ENCODE data around the gene PYGL. TPM values are rescaled to one million over a fixed set of nuclear protein-coding genes. Genes with fewer than 3 reads are reported as not detected.
A peak's percentile ranks its signal among the peaks of the same experiment; 100 is the strongest.
"Not testable (repeated sequence)": the region's sequence is repeated elsewhere in the genome, so short reads cannot be mapped to it uniquely, and the experiment has no call there.

PYGL gene
- total RNA-seq, 1 experiment from 2014 or later: 23.0 TPM

DNA sequence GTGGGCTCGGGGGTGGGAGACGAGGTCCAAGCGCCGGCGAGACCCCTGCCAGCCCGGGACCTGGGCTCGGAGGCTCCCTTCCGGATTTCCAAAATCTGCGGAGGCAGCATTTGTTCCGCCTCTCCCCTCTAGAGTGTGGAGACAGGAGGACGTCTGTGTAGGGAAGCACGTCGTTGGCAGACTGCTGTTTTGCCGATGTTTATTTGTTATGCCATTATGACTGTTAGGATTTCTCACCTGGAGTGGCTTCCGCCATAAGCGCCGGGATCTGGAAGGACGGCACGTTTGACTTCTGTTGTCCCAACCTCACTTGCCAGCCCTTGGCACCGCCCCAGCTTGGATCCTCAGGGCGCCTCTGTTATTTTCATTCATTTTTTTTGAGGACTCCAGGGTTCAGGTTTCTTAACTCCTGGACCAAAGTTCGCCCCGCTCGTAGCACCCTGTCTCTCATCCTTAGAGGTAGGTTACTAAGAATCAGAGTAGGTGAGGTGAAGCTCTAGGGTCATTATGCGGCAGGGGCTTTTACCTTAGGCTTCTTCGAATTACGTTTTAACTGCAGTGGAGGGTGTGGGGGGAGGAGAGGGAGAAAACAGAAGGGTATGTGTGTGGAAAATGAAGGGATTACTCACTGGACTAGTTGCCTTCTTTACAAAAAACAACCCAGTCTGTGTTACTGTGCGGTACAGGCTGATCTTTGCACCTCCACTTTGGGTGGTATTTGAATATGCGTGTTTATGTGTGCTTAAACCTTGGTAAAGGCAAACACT is 547 bp upstream of the PYGL start:
- no peaks in the 10 kb centered on the region for H3K4me1 ChIP-seq (ENCODE audit: control insufficient read depth, insufficient read depth, low read length)
- intact Hi-C loops (cut with micrococcal nuclease; ENCODE audit: unreplicated experiment) (no loop called here), in situ Hi-C loops (cut with HindIII; ENCODE audit: low pct_unique_long_range_greater_than_20kb, low sequenced_read_pairs) (no loop called here)
- peak overlapping the region; percentile 49 for H3K27ac ChIP-seq (ENCODE audit: low read length)
- ChIA-PET CTCF (no interaction called here), POLR2A (no interaction called here)
- peak; percentile 83 for ATAC-seq
- DNase-seq (ENCODE audit: low read depth, low spot score): no peak
- no peak for TF ChIP-seq TCF7L2 (IDR thresholded peaks at IDR 0.05; ENCODE audit: low read depth, low read length)
- TF ChIP-seq SIN3A (IDR thresholded peaks at IDR 0.05; ENCODE audit: borderline replicate concordance, insufficient read depth, low read depth, low read length): no peak
- TF ChIP-seq, protein P1, sequence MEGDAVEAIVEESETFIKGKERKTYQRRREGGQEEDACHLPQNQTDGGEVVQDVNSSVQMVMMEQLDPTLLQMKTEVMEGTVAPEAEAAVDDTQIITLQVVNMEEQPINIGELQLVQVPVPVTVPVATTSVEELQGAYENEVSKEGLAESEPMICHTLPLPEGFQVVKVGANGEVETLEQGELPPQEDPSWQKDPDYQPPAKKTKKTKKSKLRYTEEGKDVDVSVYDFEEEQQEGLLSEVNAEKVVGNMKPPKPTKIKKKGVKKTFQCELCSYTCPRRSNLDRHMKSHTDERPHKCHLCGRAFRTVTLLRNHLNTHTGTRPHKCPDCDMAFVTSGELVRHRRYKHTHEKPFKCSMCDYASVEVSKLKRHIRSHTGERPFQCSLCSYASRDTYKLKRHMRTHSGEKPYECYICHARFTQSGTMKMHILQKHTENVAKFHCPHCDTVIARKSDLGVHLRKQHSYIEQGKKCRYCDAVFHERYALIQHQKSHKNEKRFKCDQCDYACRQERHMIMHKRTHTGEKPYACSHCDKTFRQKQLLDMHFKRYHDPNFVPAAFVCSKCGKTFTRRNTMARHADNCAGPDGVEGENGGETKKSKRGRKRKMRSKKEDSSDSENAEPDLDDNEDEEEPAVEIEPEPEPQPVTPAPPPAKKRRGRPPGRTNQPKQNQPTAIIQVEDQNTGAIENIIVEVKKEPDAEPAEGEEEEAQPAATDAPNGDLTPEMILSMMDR (IDR thresholded peaks at IDR 0.05): no peak
- no peak for TF ChIP-seq POLR2AphosphoS5 (IDR thresholded peaks at IDR 0.05; ENCODE audit: low read depth, low read length)
- no peak for TF ChIP-seq REST (IDR thresholded peaks at IDR 0.05; ENCODE audit: insufficient read depth in 1 of 2, low read depth in 2 of 2, low read length in 1 of 2)
- no peaks in the 10 kb centered on the region for H3K9me3 ChIP-seq (ENCODE audit: control insufficient read depth, insufficient read depth, low read depth, low read length)
- no TSS peak for BruUV-seq (replicated peaks)
- H3K4me3 ChIP-seq (ENCODE audit: low read depth in 2 of 2, low read length in 2 of 2): peak overlapping the region; percentile 62 to 68
- H3K36me3 ChIP-seq (ENCODE audit: control insufficient read depth, insufficient read depth, low read length): no peaks in the 10 kb centered on the region
- no peaks in the 10 kb centered on the region for H3K27me3 ChIP-seq (ENCODE audit: control insufficient read depth, insufficient read depth, low read length)

- Histone ChIP-seq H3K27me3 (ENCODE audit: control insufficient read depth, insufficient read depth, low read length) (no peaks in the 10 kb centered on the region), H3K27ac (ENCODE audit: low read length) (peak overlapping the region; percentile 39; the same call in 1 of the 2 replicates), H3K9me3 (ENCODE audit: control insufficient read depth, insufficient read depth, low read depth, low read length) (no peaks in the 10 kb centered on the region), H3K4me1 (ENCODE audit: control insufficient read depth, insufficient read depth, low read length) (no peaks in the 10 kb centered on the region), H3K4me3 (ENCODE audit: low read depth in 2 of 2, low read length in 2 of 2) (peak overlapping the region; percentile 62 to 68), H3K36me3 (ENCODE audit: control insufficient read depth, insufficient read depth, low read length) (no peaks in the 10 kb centered on the region)
- in situ Hi-C loops (cut with HindIII; ENCODE audit: low pct_unique_long_range_greater_than_20kb, low sequenced_read_pairs): no loop called here
- CTCF ChIA-PET: no interaction called here
- ATAC-seq (peak; percentile 71), DNase-seq (ENCODE audit: low read depth, low spot score) (no peak)
- POLR2A ChIA-PET: interaction anchor here (0.6 kb wide), 1 partner anchor 97 kb away, joined by 4 read pairs; no protein-coding TSS in a partner anchor
- no TSS peak for BruUV-seq (replicated peaks)
- TF ChIP-seq POLR2AphosphoS5 (IDR thresholded peaks at IDR 0.05; ENCODE audit: low read depth, low read length): no peak
- TF ChIP-seq, protein P1 (IDR thresholded peaks at IDR 0.05): no peak
- TF ChIP-seq SIN3A (IDR thresholded peaks at IDR 0.05; ENCODE audit: borderline replicate concordance, insufficient read depth, low read depth, low read length): no peak
- TF ChIP-seq REST (IDR thresholded peaks at IDR 0.05; ENCODE audit: insufficient read depth in 1 of 2, low read depth in 2 of 2, low read length in 1 of 2): no peak
- TF ChIP-seq TCF7L2 (IDR thresholded peaks at IDR 0.05; ENCODE audit: low read depth, low read length): no peak
- intact Hi-C loops (cut with micrococcal nuclease; ENCODE audit: unreplicated experiment): no loop called here
These were observed 881 bp downstream of the PYGL start for GRCh38 chr14:50943261-50943942.

DNA sequence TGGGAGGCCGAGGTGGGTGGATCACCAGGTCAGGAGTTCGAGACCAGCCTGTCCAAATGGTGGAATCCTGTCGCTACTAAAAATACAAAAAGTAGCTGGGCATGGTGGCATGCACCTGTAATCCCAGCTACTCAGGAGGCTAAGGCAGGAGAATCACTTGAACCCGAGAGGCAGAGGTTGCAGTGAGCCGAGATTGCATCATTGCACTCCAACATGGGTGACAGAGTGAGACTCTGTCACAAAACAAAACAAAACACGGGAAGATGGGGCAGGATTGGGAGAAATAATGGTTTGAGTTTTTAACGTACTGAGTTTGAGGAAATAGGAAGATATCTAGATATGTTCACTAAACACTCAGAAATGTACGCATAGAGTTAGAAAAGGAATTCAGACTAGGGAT is 2.6 kb downstream of the PYGL start:
- H3K27ac ChIP-seq (ENCODE audit: low read length); DNase-seq (ENCODE audit: low read depth, low spot score); intact Hi-C loops (cut with micrococcal nuclease; ENCODE audit: unreplicated experiment); H3K27me3 ChIP-seq (ENCODE audit: control insufficient read depth, insufficient read depth, low read length); POLR2A ChIA-PET; H3K36me3 ChIP-seq (ENCODE audit: control insufficient read depth, insufficient read depth, low read length); H3K4me1 ChIP-seq (ENCODE audit: control insufficient read depth, insufficient read depth, low read length); CTCF ChIA-PET; ATAC-seq; BruUV-seq (replicated peaks); H3K9me3 ChIP-seq (ENCODE audit: control insufficient read depth, insufficient read depth, low read depth, low read length); in situ Hi-C loops (cut with HindIII; ENCODE audit: low pct_unique_long_range_greater_than_20kb, low sequenced_read_pairs); H3K4me3 ChIP-seq (ENCODE audit: low read depth in 2 of 2, low read length in 2 of 2): not testable (repeated sequence)
